GM21786 (cell line): ENCODE data around the gene NCOR2.
"Not testable (repeated sequence)": the region's sequence is repeated elsewhere in the genome, so short reads cannot be mapped to it uniquely, and the experiment has no call there.

ENCODE experiments used
- ATAC-seq: cut with Tn5 transposase; IDR thresholded peaks from one replicate; pipeline ENCODE4 v1.9.1; 2021; ENCODE audit not compliant: unreplicated experiment

Gene NCOR2

DNA sequence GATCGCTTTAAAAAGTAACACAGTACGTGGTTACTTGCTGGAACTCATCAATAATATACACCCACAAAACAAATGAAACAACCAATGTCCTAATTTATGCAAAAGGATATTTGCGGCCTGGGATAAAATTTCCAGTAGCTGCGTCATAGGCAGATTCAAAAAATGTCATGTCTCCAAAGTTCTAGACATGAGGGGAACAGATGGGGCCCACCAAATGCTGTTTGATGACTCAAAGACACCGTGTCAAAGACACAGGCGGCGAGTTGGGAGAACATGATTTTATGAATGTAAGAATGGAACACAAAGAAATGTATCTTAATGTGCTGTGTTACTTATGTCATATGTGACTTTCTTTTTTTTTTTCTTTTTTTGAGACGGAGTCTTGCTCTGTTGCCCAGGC, 34.3 kb upstream of the NCOR2 start:
- no peak for ATAC-seq

DNA sequence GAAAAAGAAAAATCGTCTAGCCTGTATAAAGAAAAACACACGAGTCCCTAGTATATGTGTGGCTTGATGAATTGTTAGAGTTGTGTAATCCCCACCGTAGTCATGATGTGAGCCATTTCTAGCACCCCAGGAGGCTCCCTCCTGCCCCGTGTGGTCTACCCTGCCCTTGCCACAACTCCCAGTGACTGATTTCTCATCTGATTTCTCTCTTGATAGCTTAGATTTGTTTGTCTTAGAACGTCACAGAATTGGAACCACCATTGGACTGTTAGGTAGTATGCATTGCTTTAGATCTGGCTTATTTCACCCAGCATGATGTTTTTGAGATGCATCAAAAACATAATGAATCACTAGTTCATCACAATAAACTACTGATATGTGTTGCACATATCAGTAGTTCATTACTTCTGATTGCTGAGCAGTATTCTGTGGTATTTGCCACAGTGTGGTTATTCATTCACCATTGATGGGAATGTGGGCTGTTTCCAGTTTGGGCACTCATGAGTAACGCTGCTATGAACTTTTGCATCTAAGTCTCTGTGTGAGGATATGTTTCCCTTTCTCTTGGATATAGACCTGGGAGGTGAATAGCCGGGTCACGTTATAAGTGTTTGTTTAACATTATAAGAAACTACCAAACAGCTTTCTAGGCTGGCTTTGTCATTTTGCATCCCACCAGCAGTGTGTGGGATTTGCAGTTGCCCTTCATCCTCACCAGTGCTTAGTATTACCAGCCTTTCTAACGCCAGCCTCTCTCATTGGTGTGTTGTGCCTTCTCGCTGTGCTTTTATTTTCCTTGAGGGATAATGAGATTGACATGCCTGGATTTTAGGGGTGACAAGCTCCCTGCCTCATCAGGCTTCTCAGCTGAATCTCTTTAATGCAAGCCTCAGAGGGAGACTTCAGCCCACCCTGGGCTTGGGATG, 31.9 kb upstream of the NCOR2 start:
- ATAC-seq: no peak

DNA sequence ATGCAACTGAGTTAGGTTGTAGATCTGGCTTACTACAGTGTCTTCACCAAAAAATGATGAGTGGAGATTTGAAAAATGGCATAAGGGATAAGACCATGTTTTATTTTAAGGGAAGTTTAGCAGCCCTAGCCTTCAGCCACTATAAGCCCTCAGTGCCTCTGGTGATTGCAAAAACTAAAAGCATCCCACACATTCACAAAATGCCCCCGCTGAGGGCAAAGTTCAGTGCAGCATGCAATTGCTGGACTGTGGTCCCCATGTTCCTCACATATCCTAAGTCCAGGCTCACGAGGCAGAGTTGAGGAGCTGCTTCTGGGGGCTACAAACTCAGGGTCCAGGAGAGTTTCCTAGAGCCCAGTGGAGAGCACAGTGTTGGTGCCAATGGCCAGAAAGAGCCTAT, 29.6 kb upstream of the NCOR2 start:
- ATAC-seq: no peak

DNA sequence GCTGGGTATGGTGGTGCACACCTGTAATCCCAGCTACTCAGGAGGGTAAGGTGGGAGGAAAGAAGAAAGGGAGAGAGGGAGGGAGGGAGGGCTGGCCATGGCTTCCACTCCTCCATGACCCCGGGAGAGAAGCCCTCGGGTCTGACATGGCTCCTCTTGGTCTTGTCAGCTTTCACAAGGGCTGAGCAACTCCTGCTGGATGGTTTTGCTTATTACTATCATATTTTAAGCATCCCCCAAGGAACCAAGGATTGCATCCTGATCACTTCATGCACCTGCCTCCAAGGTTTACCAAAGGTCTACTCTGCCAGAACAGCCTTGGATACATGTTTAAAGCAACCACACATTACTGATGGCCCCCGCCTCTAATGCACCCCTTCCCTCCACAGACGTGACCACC, 28.0 kb upstream of the NCOR2 start:
- no peak for ATAC-seq

DNA sequence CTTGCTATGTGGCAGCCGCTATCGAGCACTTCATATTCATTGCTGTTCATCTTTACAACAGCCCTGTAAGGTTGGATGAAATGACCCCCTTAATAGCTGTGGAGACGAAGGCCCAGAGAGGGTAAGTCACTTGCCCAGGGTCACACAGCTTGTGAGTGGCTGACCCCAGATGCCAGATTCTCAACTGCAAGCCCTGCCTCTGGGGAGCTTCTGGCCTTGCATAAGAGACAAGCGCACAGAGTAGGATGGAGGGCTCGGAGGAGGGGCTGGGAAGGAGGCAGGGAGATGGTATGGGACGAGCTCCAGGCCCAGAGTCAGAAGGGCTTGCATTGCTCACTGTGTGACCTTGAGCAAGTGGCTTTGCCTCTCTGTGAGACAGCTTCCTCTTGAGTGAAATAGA, 27.4 kb upstream of the NCOR2 start:
- no peak for ATAC-seq

DNA sequence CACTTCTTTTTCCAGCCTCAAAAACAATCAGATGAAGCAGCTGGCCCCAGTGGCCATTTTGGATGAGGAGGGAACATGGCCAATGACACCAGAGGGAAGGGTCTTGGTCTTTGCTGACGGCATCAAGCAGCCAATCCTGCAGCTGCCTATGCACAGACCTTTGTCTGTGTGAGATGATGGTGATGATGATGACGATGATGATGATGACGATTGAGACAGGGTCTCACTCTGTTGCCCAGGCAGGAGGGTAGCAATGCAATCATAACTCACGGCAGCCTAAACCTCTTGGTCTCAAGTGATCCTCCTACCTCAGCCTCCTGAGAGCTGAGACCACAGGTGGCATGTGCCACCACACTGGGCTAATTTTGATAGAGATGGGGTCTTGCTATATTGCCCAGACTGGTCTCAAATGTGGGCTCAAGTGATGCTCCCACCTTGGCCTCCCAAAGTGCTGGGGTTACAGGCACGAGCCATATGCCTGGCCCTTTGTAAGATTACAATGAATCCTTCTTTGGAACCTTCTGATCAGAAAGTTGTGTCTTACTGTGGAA, 26.5 kb upstream of the NCOR2 start:
- no peak for ATAC-seq

DNA sequence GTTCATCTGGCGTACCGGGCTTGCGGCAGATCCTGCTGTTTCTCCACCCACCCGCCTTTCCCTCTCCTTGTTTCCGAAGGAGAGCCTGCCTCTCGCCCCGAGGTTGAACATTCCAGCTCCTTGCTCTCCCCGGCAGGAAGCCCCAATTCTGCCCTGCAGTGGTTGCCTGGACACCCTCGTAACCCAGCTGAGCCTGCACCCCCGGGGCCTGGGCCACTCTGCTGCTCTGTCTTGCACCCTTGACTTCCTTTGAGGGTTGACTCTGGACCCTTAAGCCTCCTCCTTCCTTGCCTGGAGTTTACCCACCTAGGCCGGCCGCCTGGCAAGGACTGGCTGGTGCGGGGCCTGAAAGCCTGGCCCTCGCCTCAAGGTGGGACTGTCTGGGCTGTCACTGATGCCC, 25.8 kb upstream of the NCOR2 start:
- no peak for ATAC-seq

DNA sequence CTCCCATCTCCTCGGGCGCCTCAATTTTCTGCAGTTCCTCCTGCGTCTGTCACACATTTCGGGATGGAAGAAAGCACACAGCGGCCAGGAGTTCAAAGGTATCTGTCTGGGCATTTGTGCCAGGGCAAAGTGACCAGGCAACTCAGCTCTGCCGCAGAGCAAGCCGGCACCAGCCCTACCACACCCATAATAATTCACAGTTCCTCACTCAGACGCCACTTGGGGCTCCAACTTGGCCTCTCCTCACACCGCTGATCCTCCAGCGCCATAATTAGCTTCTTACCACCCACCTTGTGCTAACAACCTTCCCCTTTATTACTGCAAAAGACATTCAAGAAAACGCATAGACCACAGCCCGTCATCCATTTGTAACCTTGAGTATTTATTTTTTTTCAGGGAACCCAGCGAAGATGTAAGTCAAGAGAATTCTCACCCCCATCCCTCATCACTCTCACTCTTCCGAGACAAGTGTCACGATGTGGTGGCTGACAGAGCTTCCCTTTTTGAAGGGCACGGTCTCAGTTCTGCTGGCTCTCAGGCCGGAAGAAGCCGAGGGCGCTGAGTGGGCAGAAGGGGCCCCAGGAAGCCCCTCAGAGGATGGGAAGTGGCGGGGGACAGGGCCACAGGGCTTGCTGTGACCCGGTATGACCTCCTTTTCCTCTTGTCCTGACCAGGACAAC, 25.2 kb upstream of the NCOR2 start:
- peak; percentile 66 for ATAC-seq

DNA sequence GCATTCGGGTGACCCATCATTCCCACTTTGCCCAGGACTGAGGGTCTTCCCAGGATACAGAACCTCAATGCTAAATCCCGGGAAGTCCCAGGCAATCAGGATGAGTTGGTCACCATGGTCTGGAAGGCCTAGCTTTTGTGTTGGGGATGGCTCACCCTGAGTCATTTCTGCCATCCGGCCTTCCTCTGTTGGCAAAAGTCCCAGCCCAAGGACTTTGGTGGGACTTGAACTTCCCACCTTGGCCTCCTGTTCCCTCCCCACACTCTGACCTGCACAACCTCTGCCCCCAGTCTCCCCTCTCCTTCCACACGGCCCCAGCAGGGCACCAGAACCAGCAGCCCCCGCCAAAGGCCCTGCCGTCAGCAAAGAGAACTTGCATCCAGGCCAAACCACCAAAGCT, 24.6 kb upstream of the NCOR2 start:
- ATAC-seq: no peak

DNA sequence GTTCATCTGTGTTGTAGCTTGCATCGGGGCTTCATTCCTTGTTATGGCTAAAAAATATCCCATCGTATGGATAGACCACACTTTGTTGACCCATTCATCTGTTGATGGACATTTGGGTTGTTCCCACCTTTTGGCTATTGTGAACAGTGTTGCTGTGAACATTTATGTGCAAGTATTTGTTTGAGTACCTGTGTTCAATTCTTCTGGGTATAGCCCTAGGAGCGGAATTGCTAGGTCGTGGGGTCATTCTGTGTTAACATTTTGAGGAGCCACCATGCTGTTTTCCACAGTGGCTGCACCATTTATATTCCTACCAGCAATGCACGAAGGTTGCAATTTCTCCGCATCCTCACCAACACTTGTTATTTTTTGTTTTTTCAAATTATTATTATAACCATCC, 23.0 kb upstream of the NCOR2 start:
- ATAC-seq: no peak

DNA sequence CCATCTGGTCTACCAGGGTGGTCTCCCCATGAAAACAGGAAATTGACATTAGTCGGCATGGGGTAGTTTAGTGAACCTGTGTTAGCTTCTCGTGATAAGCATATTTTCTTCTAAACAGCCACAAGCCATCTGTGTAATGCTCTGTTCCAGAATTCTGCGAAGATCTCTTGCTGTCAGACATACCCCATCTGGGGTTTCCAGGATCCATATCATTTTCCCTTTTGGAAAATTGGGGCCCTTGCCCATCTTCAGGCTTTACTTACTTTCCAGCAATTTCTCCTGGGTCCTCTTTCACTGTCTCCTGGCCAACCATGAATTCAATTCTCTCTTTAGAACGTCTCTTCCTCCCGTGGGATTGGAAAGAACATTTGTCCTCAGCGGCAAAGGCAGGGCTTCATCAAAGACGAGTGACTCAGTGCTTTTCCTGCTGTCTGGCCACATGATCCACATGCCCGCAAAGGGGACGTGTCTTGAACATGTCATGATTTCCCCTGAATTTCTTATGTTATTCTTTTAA, 21.4 kb upstream of the NCOR2 start:
- ATAC-seq: no peak

DNA sequence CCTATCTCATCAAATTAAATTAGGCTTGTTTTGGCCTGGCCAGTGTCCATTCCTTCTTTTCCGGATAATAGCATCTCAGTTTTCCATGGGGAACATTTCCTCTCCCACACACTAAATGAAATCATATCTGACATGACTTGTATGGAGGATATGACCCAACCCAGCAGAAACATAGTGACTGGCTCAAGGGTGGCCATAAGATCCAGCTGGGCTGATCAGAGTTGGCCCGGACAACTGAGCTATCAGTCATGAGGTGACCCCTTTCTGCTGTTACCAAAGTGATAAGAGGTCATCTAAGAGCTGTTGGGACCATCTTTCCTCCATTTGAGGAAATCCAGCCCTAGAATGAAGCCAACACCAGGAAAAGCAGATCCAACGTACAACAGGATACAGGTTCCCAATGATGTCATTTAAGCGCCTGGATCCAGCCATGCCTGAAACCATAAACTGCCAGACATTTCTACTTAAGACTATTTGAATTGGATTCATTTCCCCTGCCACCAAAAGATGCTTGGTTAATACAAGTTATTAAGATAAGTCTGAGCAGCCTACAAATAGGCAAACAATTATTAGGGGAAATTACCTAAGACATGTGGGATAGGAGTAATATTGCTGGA, 20.7 kb upstream of the NCOR2 start:
- no peak for ATAC-seq

DNA sequence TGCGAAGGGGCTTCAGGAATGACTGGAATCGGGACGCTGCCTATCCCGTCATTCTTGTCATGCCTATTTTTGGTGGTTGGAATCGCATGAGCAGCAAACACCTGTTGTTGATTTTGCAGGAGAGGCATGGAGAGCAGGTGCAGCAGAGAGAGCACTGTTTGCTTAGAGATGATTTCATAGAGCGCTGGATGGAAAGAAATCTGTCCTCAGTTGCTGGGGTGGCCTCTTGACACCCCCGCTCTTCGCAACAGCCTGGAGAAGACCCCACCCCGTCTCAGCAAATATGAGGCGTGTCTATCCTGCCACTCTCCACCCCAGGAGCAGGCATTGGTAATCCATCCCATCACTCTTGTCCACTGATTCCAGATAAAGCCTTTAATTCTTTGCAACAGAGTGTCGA, 19.3 kb upstream of the NCOR2 start:
- no peak for ATAC-seq

DNA sequence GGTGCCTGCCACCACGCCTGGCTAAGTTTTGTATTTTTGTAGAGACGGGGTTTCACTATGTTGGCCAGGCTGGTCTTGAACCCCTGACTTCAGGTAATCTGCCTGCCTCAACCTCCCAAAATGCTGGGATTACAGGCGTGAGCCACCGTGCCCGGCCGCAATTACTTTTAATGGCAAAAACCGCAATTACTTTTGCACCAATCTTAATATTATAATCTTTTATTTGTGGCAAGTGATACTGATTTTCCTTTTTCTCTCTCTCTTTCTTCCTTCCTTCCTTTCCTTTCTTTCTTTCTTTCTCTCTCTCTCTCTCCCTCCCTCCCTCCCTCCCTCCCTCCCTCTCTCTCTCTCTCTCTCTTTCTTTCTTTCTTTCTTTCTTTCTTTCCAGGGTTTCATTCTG, 17.1 kb upstream of the NCOR2 start:
- not testable (repeated sequence) for ATAC-seq

DNA sequence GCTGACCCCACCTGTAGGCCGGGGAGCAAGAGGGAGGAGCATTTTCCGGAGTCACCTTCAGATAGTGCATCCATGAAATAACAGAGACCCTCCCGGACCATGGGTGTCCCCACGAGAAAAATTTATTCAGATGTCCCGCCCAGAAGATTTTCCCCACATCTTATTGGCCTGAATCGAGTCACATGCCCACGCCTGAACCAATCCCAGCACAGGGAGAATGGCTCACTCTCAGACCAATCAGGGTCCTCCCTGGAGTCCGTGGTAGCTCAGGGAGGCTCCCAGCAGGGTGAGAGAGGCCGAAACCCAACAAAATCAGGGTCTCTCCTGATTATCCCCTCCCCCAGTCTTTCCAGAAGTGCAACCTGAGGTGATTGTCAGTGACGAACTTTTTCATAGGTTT, 16.4 kb upstream of the NCOR2 start:
- ATAC-seq: no peak

DNA sequence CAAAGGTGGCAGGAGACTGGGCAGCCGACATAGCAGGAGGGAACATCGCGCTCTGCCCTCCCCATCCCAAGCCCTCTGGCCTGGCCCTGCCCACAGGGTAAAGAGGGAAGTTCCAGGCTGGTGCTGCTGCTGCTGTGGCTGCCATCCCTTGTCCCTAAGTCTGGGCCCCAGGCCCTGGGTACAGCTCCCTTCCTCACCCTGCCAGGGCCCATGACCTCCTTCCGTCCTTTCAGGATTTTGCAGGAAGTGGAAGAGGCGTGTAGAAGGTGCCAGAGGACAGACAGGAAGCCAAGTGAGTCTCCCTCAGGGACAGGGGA, 14.7 kb upstream of the NCOR2 start:
- no peak for ATAC-seq

DNA sequence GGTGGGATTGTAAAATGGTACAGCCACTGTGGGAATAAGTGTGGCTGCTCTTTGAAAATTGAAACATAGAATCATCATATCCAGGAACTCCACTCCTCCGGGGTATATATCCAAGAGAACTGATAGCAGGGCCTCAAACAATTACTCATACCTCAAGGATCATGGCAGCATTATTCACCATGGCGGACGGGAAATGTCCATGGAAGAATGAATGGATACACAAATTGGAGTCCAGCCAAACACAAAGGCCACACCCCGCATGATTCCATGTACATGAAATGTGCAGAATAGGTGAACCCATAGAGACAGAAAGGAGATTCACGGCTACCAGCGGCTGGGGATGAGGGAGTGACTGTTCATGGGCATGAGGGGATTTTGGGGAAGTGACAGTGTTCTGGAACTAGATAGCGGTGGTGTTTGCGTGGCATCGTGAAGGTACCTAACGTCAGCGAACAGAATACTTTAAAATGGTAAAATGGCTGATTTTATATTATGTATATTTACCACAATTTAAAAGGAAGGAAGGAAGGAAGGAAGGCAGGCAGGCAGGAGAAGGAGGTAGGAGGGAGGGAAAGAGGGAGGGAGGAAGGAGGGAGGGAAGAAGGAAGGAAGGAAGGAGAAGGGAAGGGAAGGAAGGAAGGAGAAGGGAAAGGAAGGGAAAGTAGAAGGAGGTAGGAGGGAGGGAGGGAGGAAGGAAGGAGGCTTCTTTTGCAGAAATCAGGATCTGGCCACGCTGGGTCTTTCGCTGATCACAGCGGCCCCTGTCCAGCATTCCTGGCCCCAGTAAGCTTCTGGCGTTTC, 14.1 kb upstream of the NCOR2 start:
- ATAC-seq: no peak

DNA sequence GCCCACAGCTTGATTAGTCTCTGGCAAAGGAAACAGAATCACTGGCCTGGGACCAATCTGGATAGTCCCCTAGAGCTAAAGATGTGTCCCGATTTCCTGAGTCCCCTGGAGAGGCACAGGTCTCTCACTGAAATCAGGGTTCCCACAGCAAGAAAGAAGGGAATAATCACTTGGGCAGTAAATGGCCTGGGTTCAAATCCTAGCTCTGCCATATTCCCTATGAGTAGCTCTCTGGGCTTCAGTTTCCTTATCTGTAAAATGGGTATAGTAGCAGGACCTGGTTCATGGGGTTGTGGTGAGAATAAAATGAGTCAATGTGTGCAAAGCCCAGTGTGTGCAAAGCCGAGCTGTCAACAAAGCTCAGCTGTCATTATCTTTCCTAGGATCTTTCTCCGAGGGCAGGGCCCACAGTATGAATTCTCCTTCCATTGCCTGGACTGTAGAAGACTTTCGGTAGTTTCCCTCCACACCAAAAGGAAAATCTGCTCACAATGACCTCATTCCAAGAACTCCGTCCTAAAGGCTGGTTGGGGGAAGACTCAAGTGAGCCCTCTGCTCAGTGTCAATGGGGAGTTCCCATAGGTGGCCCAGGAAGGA, 12.6 kb upstream of the NCOR2 start:
- ATAC-seq: no peak

DNA sequence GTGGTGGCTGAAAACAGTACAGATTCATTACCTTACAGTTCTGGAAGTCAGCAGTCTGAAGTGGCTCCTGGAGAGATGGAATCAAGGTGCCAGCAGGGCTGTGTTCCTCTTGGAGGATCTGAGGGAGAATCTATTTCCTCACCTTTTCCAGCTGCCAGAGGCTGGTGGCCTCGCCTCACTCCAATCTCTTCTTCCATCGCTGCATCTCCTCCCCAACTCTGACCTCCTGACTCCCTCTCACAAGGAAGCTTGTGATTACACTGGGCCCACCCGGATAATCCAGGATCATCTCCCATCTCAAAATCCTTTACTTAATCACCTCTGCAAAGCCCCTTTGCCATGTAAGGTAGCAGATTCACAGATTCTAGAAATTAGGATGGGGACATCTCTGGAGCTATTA, 11.4 kb upstream of the NCOR2 start:
- no peak for ATAC-seq

DNA sequence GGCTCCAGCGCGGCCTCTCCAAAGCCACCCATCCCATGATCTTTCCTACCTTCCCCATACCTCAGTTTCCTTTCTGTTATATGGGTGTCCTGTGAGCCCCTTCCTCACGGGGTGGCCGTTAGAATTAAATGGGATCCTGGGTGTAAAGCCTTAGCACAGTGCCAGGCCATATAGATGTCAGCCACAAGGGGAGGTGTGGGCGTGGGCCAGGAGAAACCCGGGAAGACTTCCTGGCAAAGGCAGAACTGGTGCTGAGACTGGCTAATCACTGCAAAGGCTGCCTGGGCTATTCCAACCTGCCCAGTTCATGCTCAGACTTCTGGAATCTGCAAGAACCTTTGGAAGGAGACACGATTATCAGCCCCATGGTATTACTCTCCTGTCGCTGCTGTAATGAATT, 11.0 kb upstream of the NCOR2 start:
- no peak for ATAC-seq

DNA sequence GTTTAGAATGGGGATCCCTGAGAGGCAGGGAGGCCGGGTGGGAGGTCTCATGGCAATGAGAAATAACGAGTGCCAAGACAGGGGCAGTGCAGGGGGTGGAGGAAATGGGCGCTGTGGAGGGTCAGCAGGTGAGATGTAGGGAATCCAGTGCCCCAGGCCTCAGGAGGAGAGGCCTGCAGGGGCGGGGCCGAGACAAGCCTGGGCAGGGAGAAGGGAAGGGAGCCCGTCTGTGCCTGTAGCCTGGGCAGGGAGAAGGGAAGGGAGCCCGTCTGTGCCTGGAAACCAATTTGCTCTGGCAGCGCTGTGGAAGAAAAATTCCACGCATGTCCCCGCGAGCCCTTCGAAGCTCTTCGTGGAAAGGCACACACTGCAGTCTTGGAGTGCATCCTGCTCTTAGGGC, 10.6 kb upstream of the NCOR2 start:
- ATAC-seq: no peak
